Measurements from ENCODE around the gene CD151. TPM values are rescaled to one million over a fixed set of nuclear protein-coding genes. Genes with fewer than 3 reads are reported as not detected.

CD151 gene
- polyA plus RNA-seq, 3 donors from 2014 or later = 19.7 to 25.7 (median 23.7) TPM

- H3K4me3 Mint-ChIP-seq = peak overlapping the region in 2 of 5 donors; percentile 14 to 27
- H3K27me3 Mint-ChIP-seq (ENCODE audit: low read depth in 3 of 3) = peaks cover 2 to 6% (median 3%) of the 10 kb centered on the region in 3 donors
- peak overlapping the region in 1 of 6 donors; percentile 34 for H3K27ac Mint-ChIP-seq
- H3K36me3 Mint-ChIP-seq = peaks cover 0 to 3% (median 0%) of the 10 kb centered on the region in 3 donors
- peaks cover 10 to 16% of the 10 kb centered on the region in 2 donors for H3K4me1 Mint-ChIP-seq
- DNase-seq = no peak
- H3K9me3 Mint-ChIP-seq = no peaks in the 10 kb centered on the region
These were observed 39.2 kb upstream of the CD151 start for GRCh38 chr11:793556-793955.

GRCh38 chr11:794013-794765, 38.6 kb upstream of the CD151 start:
- peak overlapping the region in 2 of 5 donors; percentile 18 to 38 for H3K4me3 Mint-ChIP-seq
- peaks cover 10 to 16% of the 10 kb centered on the region in 2 donors for H3K4me1 Mint-ChIP-seq
- no peaks in the 10 kb centered on the region for H3K9me3 Mint-ChIP-seq
- no peak for DNase-seq
- peak overlapping the region in 1 of 6 donors; percentile 34 for H3K27ac Mint-ChIP-seq
- H3K36me3 Mint-ChIP-seq = peaks cover 0 to 3% (median 0%) of the 10 kb centered on the region in 3 donors
- H3K27me3 Mint-ChIP-seq (ENCODE audit: low read depth in 3 of 3) = peaks cover 0 to 6% (median 3%) of the 10 kb centered on the region in 3 donors

GRCh38 chr11:794766-795633, 37.8 kb upstream of the CD151 start:
- Mint-ChIP-seq H3K9me3 (no peaks in the 10 kb centered on the region), H3K4me1 (peaks cover 10 to 15% of the 10 kb centered on the region in 2 donors), H3K36me3 (peaks cover 0 to 3% (median 0%) of the 10 kb centered on the region in 3 donors), H3K27ac (peak overlapping the region in 3 of 6 donors; percentile 36 to 95 (median 51)), H3K27me3 (ENCODE audit: low read depth in 3 of 3) (peaks cover 0 to 6% (median 3%) of the 10 kb centered on the region in 3 donors), H3K4me3 (peak overlapping the region; percentile 25 to 92 (median 48))
- no peak for DNase-seq

GRCh38 chr11:795634-796564, 36.9 kb upstream of the CD151 start:
- peaks cover 10 to 15% of the 10 kb centered on the region in 2 donors for H3K4me1 Mint-ChIP-seq
- H3K4me3 Mint-ChIP-seq = peak overlapping the region; percentile 90 to 95 (median 92)
- peak overlapping the region; percentile 92 to 97 (median 94) for H3K27ac Mint-ChIP-seq
- peak; percentile 73 to 78 (median 77) for DNase-seq
- peaks cover 0 to 3% (median 0%) of the 10 kb centered on the region in 3 donors for H3K36me3 Mint-ChIP-seq
- H3K27me3 Mint-ChIP-seq (ENCODE audit: low read depth in 3 of 3) = peaks cover 0 to 5% (median 3%) of the 10 kb centered on the region in 3 donors
- H3K9me3 Mint-ChIP-seq = no peaks in the 10 kb centered on the region

GRCh38 chr11:796565-797295, 36.0 kb upstream of the CD151 start:
- peak overlapping the region; percentile 92 to 97 (median 94) for H3K27ac Mint-ChIP-seq
- no peaks in the 10 kb centered on the region for H3K36me3 Mint-ChIP-seq
- peaks cover 0 to 5% (median 3%) of the 10 kb centered on the region in 3 donors for H3K27me3 Mint-ChIP-seq (ENCODE audit: low read depth in 3 of 3)
- H3K4me3 Mint-ChIP-seq = peak overlapping the region; percentile 90 to 95 (median 92)
- DNase-seq = no peak
- peaks cover 10 to 15% of the 10 kb centered on the region in 2 donors for H3K4me1 Mint-ChIP-seq
- no peaks in the 10 kb centered on the region for H3K9me3 Mint-ChIP-seq

- Mint-ChIP-seq H3K4me1 (peaks cover 10 to 15% of the 10 kb centered on the region in 2 donors), H3K27ac (peak overlapping the region; percentile 92 to 97 (median 94)), H3K4me3 (peak overlapping the region; percentile 90 to 95 (median 92)), H3K9me3 (no peaks in the 10 kb centered on the region), H3K27me3 (ENCODE audit: low read depth in 3 of 3) (peaks cover 0 to 5% (median 3%) of the 10 kb centered on the region in 3 donors), H3K36me3 (no peaks in the 10 kb centered on the region)
- DNase-seq = peak; percentile 79 to 82 (median 82)
These were observed 35.3 kb upstream of the CD151 start for GRCh38 chr11:797296-798092.

- H3K27me3 Mint-ChIP-seq (ENCODE audit: low read depth in 3 of 3) = peaks cover 0 to 5% (median 5%) of the 10 kb centered on the region in 3 donors
These were observed 34.5 kb upstream of the CD151 start, which contains the start of gene SLC25A22 for GRCh38 chr11:798093-798713. TSS of gene SLC25A22 (minus strand) at chr11:798281. CDS start at chr11:795006, 3,275 bp downstream.

GRCh38 chr11:799641-800316, 33.0 kb upstream of the CD151 start:
- no peak overlapping the region for H3K4me3 Mint-ChIP-seq
- no peak overlapping the region for H3K27ac Mint-ChIP-seq
- H3K4me1 Mint-ChIP-seq = peaks cover 10 to 18% of the 10 kb centered on the region in 2 donors
- no peak for DNase-seq
- H3K36me3 Mint-ChIP-seq = no peaks in the 10 kb centered on the region
- H3K27me3 Mint-ChIP-seq (ENCODE audit: low read depth in 3 of 3) = peaks cover 0 to 5% (median 5%) of the 10 kb centered on the region in 3 donors
- H3K9me3 Mint-ChIP-seq = no peaks in the 10 kb centered on the region

More at GRCh38 chr11:798093-798713, 34.5 kb upstream of the CD151 start, which contains the start of gene SLC25A22:
- peak; percentile 87 to 89 (median 88) for DNase-seq
- Mint-ChIP-seq H3K9me3 (no peaks in the 10 kb centered on the region), H3K4me3 (peak within 1 kb of the TSS; percentile 90 to 95 (median 92)), H3K36me3 (no peaks in the 10 kb centered on the region), H3K27ac (peak within 1 kb of the TSS; percentile 92 to 97 (median 94)), H3K4me1 (peaks cover 10 to 15% of the 10 kb centered on the region in 2 donors)

GRCh38 chr11:800473-800872, 32.3 kb upstream of the CD151 start:
- DNase-seq = no peak
- Mint-ChIP-seq H3K9me3 (no peaks in the 10 kb centered on the region), H3K27me3 (ENCODE audit: low read depth in 3 of 3) (peaks cover 0 to 6% (median 5%) of the 10 kb centered on the region in 3 donors), H3K4me3 (no peak overlapping the region), H3K4me1 (peaks cover 10 to 18% of the 10 kb centered on the region in 2 donors), H3K27ac (no peak overlapping the region), H3K36me3 (no peaks in the 10 kb centered on the region)

- DNase-seq = no peak
- no peak overlapping the region for H3K27ac Mint-ChIP-seq
- H3K27me3 Mint-ChIP-seq (ENCODE audit: low read depth in 3 of 3) = peaks cover 0 to 5% (median 5%) of the 10 kb centered on the region in 3 donors
- H3K4me1 Mint-ChIP-seq = peaks cover 5 to 15% of the 10 kb centered on the region in 2 donors
- no peaks in the 10 kb centered on the region for H3K36me3 Mint-ChIP-seq
- no peaks in the 10 kb centered on the region for H3K9me3 Mint-ChIP-seq
- H3K4me3 Mint-ChIP-seq = no peak overlapping the region
These were observed 31.5 kb upstream of the CD151 start for GRCh38 chr11:801097-801780.
